Left lung (tissue), 10 donors: Measurements from ENCODE around the gene TPO. TPM values are rescaled to one million over a fixed set of nuclear protein-coding genes. Genes with fewer than 3 reads are reported as not detected.

Source experiments
- ATAC-seq: fragments of 200-7000 bp; cut with Tn5 transposase; one replicate; pipeline ENCODE4 v1.9.1; 2020; ENCODE audit warnings: moderate library complexity
- DNase-seq, 4 donors: peaks; one replicate each; pipeline ENCODE4 v3.0.0-alpha.2; 2013 to 2020
- H3K27ac ChIP-seq, 2 donors: fragments of 200-600 bp; sonication (generic) in 1 of 2; one replicate each; pipeline versions ENCODE4 v1.5.0 to v1.8.0; 2020 to 2021
- H3K27me3 ChIP-seq, 2 donors: fragments of 200-600 bp; sonication (generic) in 1 of 2; one replicate each; pipeline versions ENCODE4 v1.5.0 to v1.8.0; 2020 to 2021
- H3K36me3 ChIP-seq, 2 donors: fragments of 200-600 bp; sonication (generic) in 1 of 2; one replicate each; pipeline versions ENCODE4 v1.5.0 to v1.8.0; 2020 to 2021
- H3K4me1 ChIP-seq, 2 donors: fragments of 200-600 bp; one replicate each; pipeline ENCODE4 v1.8.0; 2021
- H3K4me3 ChIP-seq, 2 donors: fragments of 200-600 bp; sonication (generic) in 1 of 2; one replicate each; pipeline versions ENCODE4 v1.5.0 to v1.8.0; 2020 to 2021; ENCODE audit warnings: mild to moderate bottlenecking in 1 of 2
- H3K9me3 ChIP-seq, 2 donors: fragments of 200-600 bp; sonication (generic) in 1 of 2; one replicate each; pipeline versions ENCODE4 v1.5.0 to v1.8.0; 2020 to 2021
- intact Hi-C, 2 donors: fragments of 100-400 bp; cut with DNase I; formaldehyde crosslinking; loops; one replicate each; pipeline versions ENCODE4 v1.11.2 to v1.14.2; 2022
- polyA plus RNA-seq, 6 donors: library from polyadenylated mRNA; unstranded; fragments of 120-200 nt; gene quantifications; one replicate each; pipeline ENCODE4 v1.2.1, GENCODE V29; 2013; ENCODE audit not compliant: insufficient read length in 6 of 6
- total RNA-seq, 2 donors: library from RNA; stranded (reverse); fragmentation: NEBNext Ultra II Directional; extraction: Animal tissue kit (Norgen Biotek cat#: 25700); gene quantifications; one replicate each; pipeline ENCODE4 v1.2.1, GENCODE V29; 2021
- TF ChIP-seq, protein P1 (sequence below), 2 donors: fragments of 200-600 bp; sonication (generic) in 1 of 2; IDR thresholded peaks; one replicate each; pipeline versions ENCODE4 v1.5.0 to v1.8.0; 2021; ENCODE audit warnings: antibody characterized with exemption in 2 of 2
- donor health status: DM: no; HTN: yes; CAD: no.
- donor health status: DM: no; HTN: no; CAD: no.

Gene TPO
- total and polyA plus RNA-seq, 8 donors = 0.08 to 0.45 (median 0.21) TPM; not detected in 1

DNA sequence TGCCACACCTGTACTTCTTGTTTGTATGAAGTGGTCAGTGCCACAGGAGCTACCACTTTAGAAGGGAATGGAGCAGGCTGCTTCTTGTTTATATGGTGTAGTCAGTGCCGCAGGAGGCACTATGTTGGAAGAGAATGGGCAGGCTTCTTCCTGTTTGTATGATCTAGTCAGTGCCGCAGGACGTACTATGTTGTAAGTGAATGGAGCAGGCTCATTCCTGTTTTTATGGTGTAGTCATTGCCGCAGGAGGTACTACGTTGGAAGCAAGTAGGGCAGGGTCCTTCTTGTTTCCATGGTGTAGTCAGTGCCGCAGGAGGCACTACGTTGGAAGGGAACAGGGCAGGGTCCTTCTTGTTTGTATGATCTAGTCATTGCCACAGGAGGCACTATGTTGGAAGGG lies 27.3 kb downstream of the TPO start:
- no peak overlapping the region for H3K27ac ChIP-seq
- TF ChIP-seq, protein P1, sequence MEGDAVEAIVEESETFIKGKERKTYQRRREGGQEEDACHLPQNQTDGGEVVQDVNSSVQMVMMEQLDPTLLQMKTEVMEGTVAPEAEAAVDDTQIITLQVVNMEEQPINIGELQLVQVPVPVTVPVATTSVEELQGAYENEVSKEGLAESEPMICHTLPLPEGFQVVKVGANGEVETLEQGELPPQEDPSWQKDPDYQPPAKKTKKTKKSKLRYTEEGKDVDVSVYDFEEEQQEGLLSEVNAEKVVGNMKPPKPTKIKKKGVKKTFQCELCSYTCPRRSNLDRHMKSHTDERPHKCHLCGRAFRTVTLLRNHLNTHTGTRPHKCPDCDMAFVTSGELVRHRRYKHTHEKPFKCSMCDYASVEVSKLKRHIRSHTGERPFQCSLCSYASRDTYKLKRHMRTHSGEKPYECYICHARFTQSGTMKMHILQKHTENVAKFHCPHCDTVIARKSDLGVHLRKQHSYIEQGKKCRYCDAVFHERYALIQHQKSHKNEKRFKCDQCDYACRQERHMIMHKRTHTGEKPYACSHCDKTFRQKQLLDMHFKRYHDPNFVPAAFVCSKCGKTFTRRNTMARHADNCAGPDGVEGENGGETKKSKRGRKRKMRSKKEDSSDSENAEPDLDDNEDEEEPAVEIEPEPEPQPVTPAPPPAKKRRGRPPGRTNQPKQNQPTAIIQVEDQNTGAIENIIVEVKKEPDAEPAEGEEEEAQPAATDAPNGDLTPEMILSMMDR (IDR thresholded peaks at IDR 0.05) = no peak
- no peaks in the 10 kb centered on the region for H3K4me1 ChIP-seq
- intact Hi-C loops = no loop called here
- no peaks in the 10 kb centered on the region for H3K27me3 ChIP-seq
- no peak for ATAC-seq
- no peaks in the 10 kb centered on the region for H3K36me3 ChIP-seq
- no peaks in the 10 kb centered on the region for H3K9me3 ChIP-seq
- H3K4me3 ChIP-seq = no peak overlapping the region
- DNase-seq = no peak

DNA sequence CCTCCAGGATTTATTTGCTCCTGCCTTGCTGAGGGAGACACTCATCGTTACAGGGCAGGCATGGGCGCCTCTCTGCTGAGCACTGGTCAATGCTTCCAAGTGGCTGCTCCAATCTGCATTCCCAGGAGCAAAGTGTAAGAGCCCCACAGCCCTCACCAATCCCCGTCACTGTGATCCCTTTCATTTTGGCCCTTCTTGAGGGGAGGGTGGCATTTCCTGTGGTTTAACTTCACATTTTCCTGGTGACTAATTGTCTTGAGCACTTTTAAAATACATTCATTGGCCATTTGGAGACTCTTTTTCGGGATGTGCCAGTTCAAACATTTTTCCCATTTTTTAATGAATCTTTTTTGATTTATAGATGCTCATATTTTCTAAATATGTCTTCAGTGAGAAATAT lies 33.0 kb downstream of the TPO start:
- ATAC-seq = no peak
- no peaks in the 10 kb centered on the region for H3K36me3 ChIP-seq
- intact Hi-C loops = no loop called here
- H3K9me3 ChIP-seq = no peaks in the 10 kb centered on the region
- TF ChIP-seq, protein P1 (IDR thresholded peaks at IDR 0.05) = no peak
- no peak for DNase-seq
- H3K4me1 ChIP-seq = no peaks in the 10 kb centered on the region
- no peak overlapping the region for H3K4me3 ChIP-seq
- H3K27ac ChIP-seq = no peak overlapping the region
- peaks cover 3 to 27% of the 10 kb centered on the region in 2 donors for H3K27me3 ChIP-seq

GRCh38 chr2:1448009-1448408 lies 34.7 kb downstream of the TPO start:
- no peak overlapping the region for H3K4me3 ChIP-seq
- ATAC-seq = no peak
- intact Hi-C loops = no loop called here

DNA sequence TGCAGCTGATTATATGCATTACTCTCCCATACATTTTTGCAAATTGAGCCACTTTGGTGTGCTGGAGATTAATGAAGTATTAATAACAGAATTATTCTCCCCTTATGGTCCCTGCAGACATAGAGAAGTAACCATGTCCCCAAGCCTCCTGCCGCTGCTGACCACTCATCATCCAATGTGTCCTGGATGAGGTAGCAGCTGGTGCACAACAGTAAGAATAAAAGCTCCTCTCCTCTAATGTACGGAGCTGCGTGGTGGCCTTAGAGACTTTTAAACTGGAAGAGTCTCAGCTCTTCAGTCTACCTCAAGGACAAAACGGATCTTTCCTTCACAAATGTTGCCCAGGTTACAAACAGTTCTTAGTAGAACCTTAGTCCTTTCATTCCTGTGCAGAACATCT lies 37.7 kb downstream of the TPO start:
- no peak for DNase-seq
- TF ChIP-seq, protein P1 (IDR thresholded peaks at IDR 0.05) = no peak
- ATAC-seq = no peak
- Histone ChIP-seq H3K4me3 (no peak overlapping the region), H3K27ac (no peak overlapping the region), H3K9me3 (no peaks in the 10 kb centered on the region), H3K4me1 (no peaks in the 10 kb centered on the region), H3K36me3 (no peaks in the 10 kb centered on the region), H3K27me3 (peaks cover 3 to 27% of the 10 kb centered on the region in 2 donors)
- intact Hi-C loops = no loop called here

More at GRCh38 chr2:1448009-1448408, 34.7 kb downstream of the TPO start:
- DNase-seq = no peak
- peaks cover 3 to 27% of the 10 kb centered on the region in 2 donors for H3K27me3 ChIP-seq
- no peaks in the 10 kb centered on the region for H3K4me1 ChIP-seq
- H3K27ac ChIP-seq = no peak overlapping the region
- TF ChIP-seq, protein P1 (IDR thresholded peaks at IDR 0.05) = no peak
- H3K36me3 ChIP-seq = no peaks in the 10 kb centered on the region
- no peaks in the 10 kb centered on the region for H3K9me3 ChIP-seq

DNA sequence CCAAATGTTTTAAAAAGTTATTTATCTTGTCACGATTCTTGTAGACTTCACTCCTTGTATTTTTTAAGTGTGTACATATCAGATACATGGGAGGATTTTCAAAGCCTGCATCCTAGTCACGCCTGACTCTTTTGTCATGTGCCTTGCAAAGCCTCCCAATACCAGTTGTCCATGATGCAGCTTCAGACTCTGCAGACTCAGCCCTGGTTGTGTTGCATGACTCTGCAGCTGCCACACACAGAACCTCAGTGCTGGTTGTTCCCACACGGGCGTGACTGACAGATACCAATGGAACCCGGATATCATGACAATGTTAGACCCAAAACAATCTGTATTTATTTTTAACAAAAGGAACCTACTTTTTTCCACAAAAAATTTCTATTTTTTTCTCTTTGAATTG lies 38.2 kb downstream of the TPO start:
- Histone ChIP-seq H3K9me3 (no peaks in the 10 kb centered on the region), H3K27me3 (peaks cover 3 to 27% of the 10 kb centered on the region in 2 donors), H3K4me1 (no peaks in the 10 kb centered on the region), H3K36me3 (no peaks in the 10 kb centered on the region), H3K4me3 (no peak overlapping the region), H3K27ac (no peak overlapping the region)
- TF ChIP-seq, protein P1 (IDR thresholded peaks at IDR 0.05) = no peak
- intact Hi-C loops = no loop called here
- DNase-seq (no peak), ATAC-seq (no peak)
